Activated CD4-positive, alpha-beta T cell treated with anti-CD3 and anti-CD28 coated beads, Interleukin-2, amount 50 U/mL, for 16 hours (primary cell): ENCODE data around the gene YBEY.

Source experiments
- DNase-seq: peaks from one replicate; pipeline ENCODE4 v3.0.0-alpha.2; 2020

YBEY gene

DNA sequence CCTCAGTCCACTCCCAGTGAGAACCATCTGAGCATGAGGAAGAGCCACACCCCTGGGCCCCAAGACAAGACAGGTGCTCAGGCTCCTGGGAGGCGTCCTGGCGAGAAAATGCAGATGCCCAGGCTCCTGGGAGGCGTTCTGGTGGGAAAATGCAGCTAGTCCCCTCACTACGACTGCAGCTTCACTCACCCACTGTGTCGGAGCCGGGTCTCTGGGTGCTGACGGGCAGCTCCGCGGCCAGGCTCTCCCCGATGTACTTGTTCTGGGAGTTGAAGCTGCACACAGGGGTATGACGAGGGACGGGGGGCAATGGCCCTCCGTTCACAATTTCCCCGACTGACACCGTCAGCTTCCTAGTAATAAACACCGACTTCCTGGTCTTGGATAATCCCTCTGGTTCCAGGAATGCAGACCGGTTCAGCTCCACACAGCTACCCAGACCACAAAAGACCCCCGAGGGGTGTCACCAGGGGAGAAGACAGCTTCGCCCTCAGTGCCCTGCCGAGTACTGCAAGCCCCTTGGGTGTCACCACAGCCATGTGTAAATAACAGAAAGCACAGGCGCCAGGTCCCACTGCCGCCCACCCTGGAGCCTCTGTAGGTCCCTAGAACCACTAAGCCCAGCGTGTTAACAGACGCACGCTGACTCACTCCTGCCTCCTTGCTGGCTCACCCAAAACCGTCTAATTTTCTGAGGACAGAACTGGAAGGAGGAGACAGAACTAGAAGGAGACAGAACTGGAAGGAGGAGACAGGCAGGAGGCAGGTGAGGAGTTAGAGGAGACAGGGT is 20.2 kb upstream of the YBEY start:
- no peak for DNase-seq

DNA sequence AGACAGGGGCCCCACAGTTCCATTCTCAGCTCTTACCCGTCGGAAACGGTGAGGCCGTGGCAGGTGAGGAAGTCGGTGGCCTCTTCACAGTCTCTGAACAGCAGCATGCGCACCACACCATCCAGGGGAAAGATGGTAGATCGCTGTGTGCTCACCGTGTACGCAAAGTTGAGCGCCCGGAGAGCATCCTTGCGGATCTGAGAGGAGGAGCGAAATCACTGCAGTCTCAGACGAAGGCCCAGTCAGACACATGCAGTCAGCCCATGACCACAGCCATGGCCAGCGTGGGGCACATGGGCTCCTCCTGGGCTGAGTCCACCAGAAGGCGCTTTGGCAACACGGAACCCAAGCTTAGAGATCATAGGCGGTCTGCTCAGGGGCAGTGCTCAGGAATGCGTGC is 19.2 kb upstream of the YBEY start:
- DNase-seq: no peak

DNA sequence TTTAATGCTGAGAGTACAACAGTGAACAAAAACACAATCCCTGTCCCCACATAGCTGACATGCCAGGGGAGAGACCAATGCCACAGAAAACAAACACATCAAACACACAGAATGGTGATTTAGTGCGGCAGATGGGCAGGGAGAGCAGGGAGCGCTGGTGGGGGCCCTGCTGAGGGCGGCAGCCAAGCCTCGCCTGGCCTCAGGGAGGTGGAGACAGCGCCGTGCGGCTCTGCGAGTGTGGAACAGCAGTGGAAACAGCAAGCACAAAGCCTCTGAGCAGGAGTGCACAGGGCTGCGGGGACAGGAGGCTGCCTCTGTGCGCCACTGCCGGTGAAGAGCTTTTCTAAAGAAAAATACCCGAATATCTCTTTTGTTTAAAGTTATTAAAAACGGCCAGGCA is 17.8 kb upstream of the YBEY start:
- DNase-seq: no peak

DNA sequence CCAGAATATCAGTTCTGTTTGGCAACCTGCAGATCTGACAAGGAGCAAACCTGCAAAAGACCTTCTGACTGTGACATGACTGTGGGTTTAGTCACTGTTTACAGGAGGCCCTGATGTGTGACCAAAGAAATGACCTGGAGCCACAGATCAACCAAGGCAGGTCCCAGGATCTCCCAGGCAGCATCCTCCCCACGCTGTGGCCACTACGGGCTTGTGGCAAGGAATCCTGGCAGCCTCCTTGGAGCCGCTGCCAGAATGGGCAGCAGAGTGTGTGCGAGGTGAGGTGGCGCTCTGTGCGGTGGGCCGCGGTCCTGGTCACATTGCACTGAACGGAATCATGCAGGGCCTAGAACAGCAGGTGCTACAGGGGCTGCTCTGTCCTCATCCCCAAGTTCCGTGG is 16.7 kb upstream of the YBEY start:
- DNase-seq: no peak

DNA sequence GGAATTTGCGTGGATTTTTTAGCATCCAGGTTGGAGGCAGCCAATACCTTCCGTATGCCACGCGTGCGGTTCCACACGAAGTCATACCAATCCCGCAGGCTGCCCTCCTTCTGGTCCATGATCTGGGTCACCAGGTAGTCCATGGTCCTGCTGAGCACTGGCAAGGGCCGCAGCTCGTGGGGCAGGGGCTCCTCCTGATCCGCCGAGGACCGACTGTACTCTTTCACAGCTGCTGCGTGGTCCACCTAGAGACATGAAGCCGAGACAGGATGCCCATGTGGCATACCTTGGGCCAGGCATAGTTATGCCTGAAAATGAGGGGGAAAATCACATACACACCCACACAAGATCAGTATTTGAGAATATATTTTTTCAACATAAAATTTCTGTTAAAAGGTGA is 12.8 kb upstream of the YBEY start:
- DNase-seq: no peak

DNA sequence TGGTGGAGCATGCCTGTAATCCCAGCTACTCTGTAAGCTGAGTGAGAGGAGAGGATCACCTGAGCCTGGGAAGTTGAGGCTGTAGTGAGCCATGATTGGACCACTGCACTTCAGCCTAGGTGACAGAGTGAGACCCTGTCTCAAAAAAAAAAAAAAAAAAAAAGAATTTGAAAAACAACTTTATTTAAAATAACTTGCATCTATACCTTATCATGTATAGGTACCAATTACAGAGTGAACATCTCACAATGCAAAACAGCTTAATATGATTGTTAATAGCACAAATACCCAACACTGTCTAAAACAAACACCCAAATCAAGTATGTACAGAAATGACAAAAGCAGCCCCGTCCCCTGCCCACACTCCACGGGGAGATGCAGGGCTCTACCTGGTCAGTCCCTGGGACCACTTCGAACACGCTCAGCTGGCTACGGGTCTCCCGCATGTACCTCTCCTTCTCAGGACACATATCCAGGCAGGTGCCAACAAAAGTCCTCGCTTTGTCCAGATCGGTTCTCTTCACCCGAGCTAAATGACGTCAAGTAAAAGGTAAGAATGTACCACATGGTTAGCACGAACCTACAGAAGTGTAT is 11.2 kb upstream of the YBEY start:
- no peak for DNase-seq

DNA sequence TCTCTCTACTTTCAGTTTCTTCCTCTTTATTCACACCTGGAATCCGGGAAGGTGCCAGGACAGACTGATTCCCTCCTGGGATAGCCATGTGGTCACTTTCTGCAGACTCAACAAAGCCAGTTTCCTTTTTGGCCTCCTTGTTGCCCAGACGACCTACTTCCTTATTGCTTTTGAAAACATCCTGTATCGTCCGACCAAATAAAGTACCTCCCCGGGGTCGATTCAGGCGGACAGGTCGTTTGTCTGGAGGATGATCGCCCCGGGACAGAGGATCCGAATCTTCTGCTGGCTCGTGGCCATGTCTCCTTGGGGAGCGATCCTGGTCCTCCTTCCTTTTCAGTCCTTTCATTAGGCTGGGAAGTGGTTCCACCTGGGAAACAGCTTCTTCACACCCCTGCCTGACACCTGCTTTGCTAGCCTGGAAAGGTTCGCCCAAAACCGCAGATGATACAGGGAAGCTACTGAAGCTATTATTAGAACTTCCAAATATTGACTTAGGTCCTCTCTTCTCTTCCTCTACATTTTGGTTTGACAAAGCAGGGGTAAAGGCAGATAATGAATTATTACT is 2.0 kb upstream of the YBEY start:
- DNase-seq: no peak

DNA sequence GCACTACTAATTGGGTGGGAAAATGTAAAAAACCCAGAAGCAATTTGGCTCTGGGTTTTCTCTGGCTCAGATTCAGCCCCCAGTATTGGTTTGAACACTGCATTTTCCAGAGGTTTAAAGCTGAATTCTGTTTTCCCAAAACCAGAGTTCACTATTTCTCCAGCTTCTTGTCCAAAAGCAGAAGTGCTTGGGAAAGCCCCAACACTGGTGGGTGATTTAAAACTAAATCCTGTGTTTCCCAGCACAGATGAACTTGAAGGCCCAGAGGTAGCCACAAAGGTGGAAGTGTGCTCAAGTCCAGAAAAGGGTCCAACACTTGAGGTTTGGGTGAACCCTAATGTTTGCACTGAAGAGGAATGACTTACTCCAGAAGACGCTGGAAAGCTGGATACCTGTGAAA is 1.4 kb upstream of the YBEY start:
- no peak for DNase-seq

DNA sequence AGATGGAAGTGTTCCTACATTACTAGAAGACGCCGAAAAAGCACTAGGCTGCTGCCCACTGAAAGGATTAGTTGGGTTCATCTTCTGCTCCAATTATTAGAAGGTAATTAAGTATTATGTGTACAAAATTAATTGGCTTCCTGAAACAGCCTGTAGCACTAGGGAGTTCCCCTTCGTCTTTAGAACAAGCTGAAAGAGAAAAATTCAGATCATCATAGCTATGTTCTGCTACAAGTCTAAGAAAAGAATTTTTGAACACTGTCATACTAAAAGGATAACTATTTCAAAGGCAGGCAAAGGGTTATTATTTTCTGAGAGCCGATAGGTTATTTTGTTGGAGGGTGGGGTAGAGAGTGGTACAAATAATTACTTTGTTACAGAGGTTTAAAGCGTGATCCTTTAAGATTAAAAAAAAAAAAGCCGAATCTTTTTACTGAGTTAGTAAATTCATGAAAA is 908 bp upstream of the YBEY start, which contains the start of gene MCM3AP:
Gene MCM3AP (minus strand): TSS at position 406 of the 456 bp plus-strand sequence. CDS start 325 bp downstream, at position 81.
- DNase-seq: no peak

DNA sequence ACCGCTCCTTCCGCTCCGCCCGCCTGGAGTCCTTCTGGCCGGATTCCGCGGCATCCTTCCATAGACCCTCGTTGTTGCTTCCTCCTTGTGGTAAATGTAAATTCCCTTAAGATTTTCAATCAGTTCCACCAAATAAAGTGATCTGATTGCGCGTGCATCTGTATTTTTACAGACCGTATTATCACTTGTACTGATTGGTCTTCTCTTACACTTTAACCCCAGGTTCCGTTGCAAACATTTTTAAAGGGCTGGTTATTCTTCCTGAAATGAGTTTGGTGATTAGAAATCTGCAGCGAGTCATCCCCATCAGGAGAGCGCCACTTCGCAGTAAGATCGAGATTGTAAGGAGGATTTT is 483 bp downstream of the YBEY start:
- no peak for DNase-seq

DNA sequence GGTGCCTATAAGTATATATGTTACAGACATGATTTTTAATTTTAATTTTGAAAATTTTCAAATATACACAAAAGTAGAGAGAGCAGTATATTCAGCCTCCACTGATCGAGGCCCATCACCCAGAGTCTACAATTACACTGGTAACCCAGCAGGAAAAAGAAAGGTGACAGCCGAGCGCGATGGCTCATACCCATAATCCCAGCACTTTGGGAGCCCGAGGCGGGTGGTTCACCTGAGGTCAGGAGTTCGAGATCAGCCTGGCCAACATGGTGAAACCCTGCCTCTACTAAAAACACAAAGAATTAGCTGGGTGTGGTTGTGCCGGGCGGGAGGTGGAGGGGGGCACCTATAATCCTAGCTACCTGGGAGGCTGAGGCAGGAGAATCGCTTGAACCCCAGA is 1.4 kb downstream of the YBEY start:
- DNase-seq: no peak

DNA sequence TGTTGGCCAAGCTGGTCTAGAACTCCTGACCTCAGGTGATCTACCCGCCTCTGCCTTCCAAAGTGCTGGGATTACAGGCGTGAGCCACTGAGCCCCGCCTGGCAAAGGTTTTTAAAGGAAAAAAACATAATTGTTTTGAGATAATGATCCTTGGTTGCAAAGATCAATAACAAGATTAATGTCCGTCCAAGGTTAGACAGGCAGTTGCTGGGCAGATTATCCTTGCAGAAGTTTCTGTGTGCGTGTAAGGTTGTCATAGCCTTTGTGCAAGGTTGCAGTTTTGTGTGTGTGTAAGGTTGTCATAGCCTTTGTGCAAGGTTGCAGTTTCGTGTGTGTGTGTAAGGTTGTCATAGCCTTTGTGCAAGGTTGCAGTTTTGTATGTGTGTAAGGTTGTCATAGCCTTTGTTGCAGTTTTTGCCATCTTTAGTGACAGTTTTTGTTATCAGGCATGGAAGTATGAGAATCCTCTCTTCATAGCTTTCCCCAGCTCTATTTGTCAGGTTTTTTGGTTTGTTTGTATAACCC is 3.6 kb downstream of the YBEY start:
- DNase-seq: no peak

DNA sequence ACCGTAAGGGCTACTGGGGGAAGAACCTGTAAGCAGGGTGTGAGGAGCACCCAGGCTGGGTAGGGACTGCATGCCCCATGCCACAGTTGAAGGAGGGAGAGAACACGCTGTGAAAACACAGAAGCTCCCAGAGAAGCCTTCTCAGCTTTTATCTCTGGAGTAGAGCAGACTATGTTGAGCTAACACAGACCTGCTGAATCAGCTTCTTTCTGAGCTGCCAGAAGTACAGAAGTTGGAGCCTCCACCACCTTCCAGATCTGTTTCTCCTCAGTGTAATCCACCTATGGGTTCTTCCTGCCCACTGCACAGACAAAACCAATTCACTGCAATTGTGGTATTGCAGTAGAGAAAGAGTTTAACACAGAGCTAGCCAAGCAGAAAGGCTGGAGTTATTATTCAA is 5.4 kb downstream of the YBEY start:
- no peak for DNase-seq

DNA sequence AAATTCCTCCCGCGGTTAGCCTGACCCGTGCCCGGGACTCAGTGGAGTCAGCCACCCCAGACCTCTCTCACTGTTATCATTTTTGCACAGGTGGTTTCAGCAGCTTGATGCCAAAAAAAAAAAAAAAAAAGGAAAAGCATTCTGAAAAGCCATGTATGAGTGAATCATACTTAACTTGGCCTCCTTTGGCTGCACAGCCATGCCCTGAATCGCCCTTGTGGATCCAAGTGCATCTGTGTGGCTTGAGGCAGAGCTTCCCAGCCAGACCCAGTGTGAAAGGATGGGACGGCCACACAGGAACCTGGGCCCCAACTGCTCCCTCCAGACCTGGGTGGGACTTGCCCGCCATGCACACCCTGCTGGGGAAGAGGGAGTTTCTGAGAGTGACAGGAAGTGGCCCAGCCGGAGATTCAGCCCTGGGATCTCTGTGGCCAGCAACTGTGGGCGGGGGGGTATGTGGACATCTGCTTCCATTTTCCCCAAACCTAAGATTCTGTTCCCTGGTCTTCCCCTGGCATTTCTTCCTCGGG is 8.6 kb downstream of the YBEY start:
- DNase-seq: no peak

DNA sequence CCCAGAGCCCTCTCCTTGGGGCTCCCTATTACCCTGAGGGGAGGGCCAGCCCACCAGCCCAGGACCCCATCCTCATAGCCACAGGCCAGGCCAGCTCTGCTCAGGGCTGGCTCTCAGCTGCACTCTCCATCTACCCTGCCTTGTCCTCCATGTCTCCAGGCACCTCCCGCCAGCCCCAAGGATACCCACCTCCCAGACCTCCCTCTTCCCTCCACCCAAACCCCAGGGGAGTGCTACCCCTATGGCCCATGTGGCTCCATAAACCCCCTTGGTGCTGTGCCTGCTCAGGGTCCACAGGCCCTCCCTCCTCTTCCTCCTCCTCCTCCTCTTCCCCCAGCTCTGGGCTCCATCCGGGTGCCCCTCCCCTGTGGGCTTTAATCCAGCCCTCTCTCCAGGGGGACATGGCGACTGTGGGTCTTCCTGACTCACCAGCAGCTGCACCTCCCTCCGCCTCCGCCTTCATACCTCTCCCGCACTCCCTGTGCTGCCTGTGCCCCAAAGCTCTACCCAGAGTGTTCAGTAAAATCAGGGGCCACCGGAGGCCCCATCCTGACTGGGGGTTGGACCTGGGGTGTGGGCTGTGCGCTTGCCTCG is 9.1 kb downstream of the YBEY start:
- no peak for DNase-seq

DNA sequence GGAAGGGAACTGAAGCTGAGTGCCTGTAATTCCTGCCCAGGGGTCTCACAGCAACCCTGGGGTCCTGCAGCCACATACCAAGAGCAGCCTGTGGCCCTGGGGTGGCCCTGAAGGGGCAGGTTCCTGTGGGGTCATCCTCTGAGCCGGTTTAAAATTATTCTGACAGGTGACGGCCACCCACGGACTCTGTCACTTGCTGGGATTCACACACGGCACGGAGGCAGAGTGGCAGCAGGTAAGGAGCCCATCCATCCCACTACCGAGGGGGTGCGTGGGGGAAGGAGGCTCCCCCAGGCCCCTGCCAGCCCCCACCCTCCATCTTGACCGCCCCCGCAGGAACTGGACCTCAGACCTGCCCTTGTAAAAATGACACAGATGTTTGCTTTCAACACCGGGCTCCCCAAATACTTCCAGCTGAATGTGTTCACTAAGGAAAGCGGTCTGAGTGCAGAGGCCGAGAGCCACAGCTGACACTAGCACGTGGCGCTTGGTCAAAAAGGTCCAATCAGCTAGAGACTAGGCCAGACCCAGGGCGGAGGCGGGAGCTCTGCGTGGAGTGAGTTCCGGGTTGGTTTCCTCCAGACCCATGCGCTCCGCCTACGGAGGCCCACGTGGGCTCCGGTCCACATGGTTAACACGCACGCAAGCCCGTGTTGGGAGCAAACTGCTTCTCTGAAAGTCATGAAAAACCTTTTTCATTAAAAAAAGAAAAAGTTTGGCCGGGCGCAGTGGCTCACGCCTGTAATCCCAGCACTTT is 10.0 kb downstream of the YBEY start:
- DNase-seq: peak; percentile 89

DNA sequence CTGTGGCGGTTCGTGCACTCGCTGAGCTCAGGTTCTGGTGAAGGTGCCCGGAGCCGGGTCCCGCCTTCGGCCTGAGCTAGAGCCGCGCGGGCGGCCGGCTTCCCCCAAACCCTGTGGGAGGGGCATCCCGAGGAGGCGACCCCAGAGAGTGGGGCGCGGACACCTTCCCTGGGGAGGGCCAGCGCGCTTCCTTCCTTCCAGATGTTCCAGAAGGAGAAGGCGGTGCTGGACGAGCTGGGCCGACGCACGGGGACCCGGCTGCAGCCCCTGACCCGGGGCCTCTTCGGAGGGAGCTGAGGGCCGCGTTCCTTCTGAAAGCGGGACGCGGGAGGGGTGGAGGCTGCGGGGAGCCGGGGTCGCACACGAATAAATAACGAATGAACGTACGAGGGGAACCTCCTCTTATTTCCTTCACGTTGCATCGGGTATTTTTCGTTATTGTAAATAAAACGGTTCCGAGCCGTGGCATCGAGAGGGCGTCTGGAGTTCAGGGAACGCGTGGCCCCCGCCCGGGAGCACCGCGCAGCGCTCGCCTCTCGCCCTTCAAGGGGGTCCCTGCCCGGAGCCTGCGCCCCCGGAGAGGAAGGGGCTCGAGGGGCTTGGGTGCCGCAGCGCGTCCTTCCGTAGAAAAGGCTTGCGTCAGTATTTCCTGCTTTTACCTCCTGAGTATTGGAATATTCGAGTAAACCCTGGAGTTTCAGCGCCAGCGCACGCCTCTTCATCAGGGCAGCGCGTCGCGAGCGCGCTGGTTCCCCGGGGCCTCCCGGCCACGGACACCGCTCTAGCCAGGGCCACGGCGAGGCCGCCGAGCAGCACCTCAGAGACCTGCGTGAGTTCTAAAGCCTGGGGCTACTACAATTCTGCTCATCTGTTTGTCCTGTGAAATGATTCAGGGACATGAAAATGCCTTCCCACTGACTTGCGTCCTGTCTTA is 11.5 kb downstream of the YBEY start:
- DNase-seq: no peak

DNA sequence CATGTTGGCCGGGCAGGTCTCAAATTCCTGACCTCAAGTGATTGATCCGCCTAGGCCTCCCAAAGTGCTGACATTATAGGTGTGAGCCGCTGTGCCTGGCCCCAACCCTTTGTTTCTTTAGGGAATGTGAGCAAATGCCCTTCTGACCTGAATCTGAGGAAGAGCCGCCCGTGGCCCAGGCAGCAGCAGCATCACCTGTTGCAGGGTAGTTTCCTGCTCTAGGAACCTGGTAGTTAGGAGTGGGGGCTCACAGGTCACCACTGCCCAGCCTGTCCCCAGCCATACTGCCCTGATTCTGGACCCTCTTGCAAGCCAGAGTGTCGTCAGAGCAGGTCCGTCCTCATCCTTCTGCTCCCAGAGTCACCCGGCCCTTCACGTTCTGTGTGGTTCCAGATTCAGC is 13.0 kb downstream of the YBEY start:
- no peak for DNase-seq

DNA sequence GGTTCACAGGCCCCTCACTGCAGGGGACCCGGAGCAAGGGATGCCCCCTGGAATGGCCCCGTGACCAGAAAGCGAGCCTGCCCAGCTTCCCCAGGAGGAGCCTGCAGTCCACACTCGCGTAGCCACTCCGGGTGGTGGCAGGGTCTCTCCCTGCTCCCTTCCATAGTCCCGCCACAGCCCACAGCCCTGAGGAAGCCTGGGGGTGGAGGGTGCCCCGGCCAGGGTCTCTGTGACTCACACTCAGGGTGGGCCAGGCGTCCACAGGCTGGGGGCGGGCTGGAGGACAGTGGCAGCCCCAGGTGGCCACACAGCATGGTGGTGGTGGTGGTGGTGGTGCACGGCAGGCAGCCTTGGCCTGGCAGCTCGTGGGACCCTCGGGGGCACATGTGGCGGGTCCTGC is 15.6 kb downstream of the YBEY start:
- no peak for DNase-seq

DNA sequence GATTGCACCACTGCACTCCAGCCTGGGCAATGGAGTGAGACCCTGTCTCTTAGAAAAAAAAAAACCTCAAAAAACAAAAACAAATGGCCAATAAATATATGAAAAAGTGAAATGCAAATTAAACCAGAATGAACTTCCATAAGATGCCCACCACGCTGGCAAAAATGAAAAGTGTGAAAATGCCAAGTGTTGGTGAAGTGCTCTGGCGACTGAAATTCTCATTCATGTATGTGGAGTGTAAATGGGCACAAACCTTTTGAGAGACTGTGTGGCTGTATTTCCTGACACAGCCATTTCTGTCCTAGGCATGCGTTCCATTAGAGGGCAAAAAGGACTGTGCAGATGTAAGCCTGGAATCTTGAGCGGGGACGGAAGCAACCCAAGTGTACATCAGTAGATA is 18.3 kb downstream of the YBEY start:
- DNase-seq: no peak

DNA sequence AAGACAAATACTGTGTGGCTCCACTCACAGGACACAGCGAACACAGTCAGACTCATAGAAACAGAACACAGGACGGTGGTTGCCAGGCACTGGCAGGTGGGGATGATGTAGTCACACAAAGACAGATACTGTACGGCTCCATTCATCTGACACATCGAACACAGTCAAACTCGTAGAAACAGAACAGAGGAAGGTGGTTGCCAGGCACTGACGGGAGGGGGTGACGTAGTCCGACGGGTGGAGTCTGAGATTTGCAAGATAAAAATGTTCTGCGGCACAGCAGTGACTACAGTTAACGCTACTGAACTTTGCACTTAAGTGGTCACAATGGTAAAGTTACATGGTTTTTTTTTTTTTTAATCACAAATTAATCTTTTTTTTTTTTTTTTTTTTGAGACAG is 18.8 kb downstream of the YBEY start:
- DNase-seq: no peak

DNA sequence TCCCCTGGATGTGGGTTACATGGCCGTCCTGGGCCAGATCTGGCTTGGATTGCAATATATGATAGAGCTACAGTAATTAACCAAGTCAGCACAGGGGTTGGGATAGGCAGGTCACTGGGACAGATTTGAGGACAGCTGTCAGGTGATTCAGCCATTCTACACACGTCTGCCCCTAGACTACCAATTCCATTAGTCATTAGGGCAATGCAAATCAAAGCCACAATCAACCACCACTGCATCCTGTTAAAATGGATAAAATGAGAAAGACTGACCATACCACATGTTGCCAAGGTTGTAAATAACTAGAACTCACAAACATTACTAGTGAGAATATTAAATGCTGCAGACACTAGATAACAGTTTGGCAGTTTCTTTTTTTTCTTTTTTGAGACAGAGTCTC is 21.5 kb downstream of the YBEY start:
- no peak for DNase-seq
